Endothelial cell of umbilical vein (primary cell): Measurements from ENCODE around the gene NDUFA13. TPM values are rescaled to one million over a fixed set of nuclear protein-coding genes. Genes with fewer than 3 reads are reported as not detected.

Source experiments
- BruUV-seq: library from RNA; stranded (reverse); fragments of 400-500 nt; replicated peaks from 2 replicates; lab custom pipeline; 2021; lab: Mats Ljungman, UMichigan
- CTCF ChIA-PET: fragments of 300-600, 350-600 bp; sonication (Branson Sonifier 250); formaldehyde crosslinking; loops from one replicate; lab custom pipeline; 2021; ENCODE audit warnings: antibody characterized with exemption, inconsistent platforms; lab: Charles Lee
- POLR2A ChIA-PET: fragments of 300-600, 350-600 bp; sonication (Branson Sonifier 250); formaldehyde crosslinking; loops from one replicate; lab custom pipeline; 2021; ENCODE audit warnings: antibody characterized with exemption, inconsistent platforms; lab: Charles Lee
- DNase-seq: peaks from one replicate; pipeline ENCODE4 v3.0.0-alpha.2; 2011; ENCODE audit warnings: low read depth, low spot score
- FAIRE-seq: peaks from 2 replicates; lab custom pipeline; 2011; peaks lifted over from hg19 to GRCh38; lab: Jason Lieb, UNC
- H2AFZ ChIP-seq: 2 replicates; pipeline ENCODE4 v1.6.0; 2012; ENCODE audit warnings: low read depth, low read length, control low read depth, inconsistent platforms
- H3K27ac ChIP-seq: 2 replicates; pipeline ENCODE4 v1.5.1; 2011; ENCODE audit warnings: low read depth, mild to moderate bottlenecking, control low read depth, low read length, moderate library complexity; ENCODE audit not compliant: insufficient read depth
- H3K27me3 ChIP-seq, 2 experiments: 2 replicates each; pipeline versions ENCODE4 v1.6.0 to v1.6.1; 2011; ENCODE audit warnings: low read length in 2 of 2, mixed read lengths in 1 of 2; ENCODE audit not compliant: control insufficient read depth in 2 of 2, insufficient read depth in 2 of 2
- H3K36me3 ChIP-seq, 2 experiments: 2 replicates in 1 of 2; 3 replicates in 1 of 2; pipeline ENCODE4 v1.5.1; 2011; ENCODE audit warnings: low read length in 2 of 2, mild to moderate bottlenecking in 1 of 2, moderate library complexity in 1 of 2; ENCODE audit not compliant: control insufficient read depth in 2 of 2, insufficient read depth in 2 of 2; ENCODE audit errors: extremely low read depth in 1 of 2
- H3K4me1 ChIP-seq: 3 replicates; pipeline ENCODE4 v1.5.1; 2011; ENCODE audit warnings: mild to moderate bottlenecking, low read length; ENCODE audit not compliant: control insufficient read depth, insufficient read depth; ENCODE audit errors: extremely low read depth
- H3K4me2 ChIP-seq: 2 replicates; pipeline ENCODE4 v1.6.1; 2011; ENCODE audit warnings: low read length, control low read depth, mixed read lengths; ENCODE audit not compliant: insufficient read depth
- H3K4me3 ChIP-seq, 3 experiments: fragments of 200-600 bp in 1 of 3; sonication (generic), shearing (Covaris generic) in 1 of 3; replicated peaks in 1 of 3; 2 replicates each; pipeline ENCODE4 v1.5.1; 2011 to 2016; ENCODE audit warnings: control low read depth in 3 of 3, low read length in 3 of 3, mild to moderate bottlenecking in 2 of 3, inconsistent platforms in 1 of 3, low read depth in 1 of 3, moderate library complexity in 1 of 3; ENCODE audit not compliant: insufficient read depth in 1 of 3
- H3K79me2 ChIP-seq: 2 replicates; pipeline ENCODE4 v1.6.0; 2012; ENCODE audit warnings: low read length, inconsistent platforms; ENCODE audit not compliant: control insufficient read depth, insufficient read depth
- H3K9ac ChIP-seq: replicated peaks from 2 replicates; pipeline ENCODE3; 2011; ENCODE audit warnings: low read length, control low read depth; ENCODE audit not compliant: insufficient read depth; ENCODE audit errors: extremely low read depth
- H3K9me1 ChIP-seq: replicated peaks from 3 replicates; pipeline ENCODE4 v1.6.0; 2011; ENCODE audit warnings: mild to moderate bottlenecking, low read length; ENCODE audit not compliant: control insufficient read depth, insufficient read depth; ENCODE audit errors: extremely low read depth
- H3K9me3 ChIP-seq: replicated peaks from 2 replicates; pipeline ENCODE4 v1.5.1; 2012; ENCODE audit warnings: low read length, inconsistent platforms; ENCODE audit not compliant: control insufficient read depth, insufficient read depth
- H4K20me1 ChIP-seq: replicated peaks from 2 replicates; pipeline ENCODE3; 2011; ENCODE audit warnings: mild to moderate bottlenecking, low read length; ENCODE audit not compliant: control insufficient read depth, insufficient read depth; ENCODE audit errors: extremely low read depth
- EZH2 ChIP-seq: IDR thresholded peaks from 2 replicates; pipeline ENCODE4 v1.6.1; 2012; ENCODE audit warnings: borderline replicate concordance, low read depth, mild to moderate bottlenecking, moderate library complexity, low read length, inconsistent platforms; ENCODE audit not compliant: severe bottlenecking
- FOS ChIP-seq: IDR thresholded peaks from 2 replicates; pipeline ENCODE4 v1.6.1; 2011; ENCODE audit warnings: mild to moderate bottlenecking, low read length, moderate library complexity, borderline replicate concordance; ENCODE audit not compliant: insufficient read depth
- GATA2 ChIP-seq: IDR thresholded peaks from 2 replicates; pipeline ENCODE4 v1.7.0; 2011; ENCODE audit warnings: low read depth, mild to moderate bottlenecking, moderate library complexity, mixed read lengths, low read length; ENCODE audit not compliant: insufficient read length, insufficient read depth
- JUN ChIP-seq: IDR thresholded peaks from 2 replicates; pipeline ENCODE4 v1.6.1; 2011; ENCODE audit warnings: borderline replicate concordance, low read depth; ENCODE audit not compliant: insufficient read length, insufficient read depth
- MYC ChIP-seq: IDR thresholded peaks from one replicate; pipeline ENCODE4 v1.6.1; 2011; ENCODE audit warnings: mild to moderate bottlenecking, low read depth, low read length
- POLR2A ChIP-seq: IDR thresholded peaks from 2 replicates; pipeline ENCODE4 v1.6.1; 2012; ENCODE audit warnings: low read depth, mild to moderate bottlenecking, control low read depth, low read length
- POLR2AphosphoS5 ChIP-seq: IDR thresholded peaks from 2 replicates; pipeline ENCODE4 v1.6.1; 2012; ENCODE audit warnings: low read depth, mild to moderate bottlenecking, control low read depth, low read length, moderate library complexity; ENCODE audit not compliant: insufficient read depth
- dilution Hi-C: fragments of 300-500 bp; cut with MboI; formaldehyde crosslinking; loops from one replicate; pipeline ENCODE4 v1.15.0; 2019; ENCODE audit warnings: low sequenced_read_pairs; ENCODE audit not compliant: extremely low pct_ligation_motif_present
- intact Hi-C: fragments of 100-400 bp; cut with micrococcal nuclease; formaldehyde crosslinking; loops from one replicate; pipeline ENCODE4 v1.10.0; 2022
- polyA plus RNA-seq, 4 experiments: library from polyadenylated mRNA; depleted of rRNA in 3 of 4; stranded (reverse) in 3 of 4; unstranded in 1 of 4; fragments of >200 nt; gene quantifications; 2 replicates each; pipeline versions ENCODE4 v1.2.1 to v1.2.3, GENCODE V29; 2011 to 2012; ENCODE audit warnings: missing spikeins in 1 of 4
- total RNA-seq: library from RNA; stranded (reverse); gene quantifications from 2 replicates; pipeline ENCODE4 v1.2.3, GENCODE V29; 2021
- TF ChIP-seq, protein P1 (sequence below): IDR thresholded peaks from 2 replicates; pipeline ENCODE4 v1.6.1; 2011; ENCODE audit not compliant: insufficient read depth, insufficient read length
- TF ChIP-seq, protein P2 (sequence below), 2 donors: IDR thresholded peaks; 1 replicate in 1 of 2; 2 replicates in 1 of 2; pipeline ENCODE4 v1.5.1; 2011; ENCODE audit warnings: low read length in 2 of 2, mild to moderate bottlenecking in 2 of 2, moderate library complexity in 2 of 2, control low read depth in 1 of 2, inconsistent platforms in 1 of 2, low read depth in 1 of 2; ENCODE audit not compliant: insufficient read depth in 1 of 2; ENCODE audit errors: extremely low read depth in 1 of 2

NDUFA13 gene
- total and polyA plus RNA-seq, 2 donors (not counting 3 experiments of a cell fraction or from before 2014, with no cell fraction given), result 246 to 799 TPM

GRCh38 chr19:19501798-19502197 lies 14.2 kb upstream of the NDUFA13 start:
- Histone ChIP-seq H4K20me1 (no peaks in the 10 kb centered on the region), H3K27ac (no peak overlapping the region), H3K9ac (no peak overlapping the region), H3K4me1 (no peaks in the 10 kb centered on the region), H3K4me3 (no peak overlapping the region), H2AFZ (no peak overlapping the region), H3K9me3 (no peaks in the 10 kb centered on the region), H3K79me2 (no peaks in the 10 kb centered on the region), H3K27me3 (no peaks in the 10 kb centered on the region), H3K4me2 (no peak overlapping the region), H3K9me1 (no peaks in the 10 kb centered on the region), H3K36me3 (peaks cover 22 to 63% of the 10 kb centered on the region in 2 experiments)
- dilution Hi-C loops, result no loop called here
- no TSS peak for BruUV-seq
- TF ChIP-seq FOS, result no peak
- no peak for TF ChIP-seq MYC
- no peak for TF ChIP-seq POLR2A
- no peak for TF ChIP-seq POLR2AphosphoS5
- TF ChIP-seq, protein P1, sequence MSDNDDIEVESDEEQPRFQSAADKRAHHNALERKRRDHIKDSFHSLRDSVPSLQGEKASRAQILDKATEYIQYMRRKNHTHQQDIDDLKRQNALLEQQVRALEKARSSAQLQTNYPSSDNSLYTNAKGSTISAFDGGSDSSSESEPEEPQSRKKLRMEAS, result no peak
- TF ChIP-seq EZH2, result no peak
- TF ChIP-seq, protein P2, sequence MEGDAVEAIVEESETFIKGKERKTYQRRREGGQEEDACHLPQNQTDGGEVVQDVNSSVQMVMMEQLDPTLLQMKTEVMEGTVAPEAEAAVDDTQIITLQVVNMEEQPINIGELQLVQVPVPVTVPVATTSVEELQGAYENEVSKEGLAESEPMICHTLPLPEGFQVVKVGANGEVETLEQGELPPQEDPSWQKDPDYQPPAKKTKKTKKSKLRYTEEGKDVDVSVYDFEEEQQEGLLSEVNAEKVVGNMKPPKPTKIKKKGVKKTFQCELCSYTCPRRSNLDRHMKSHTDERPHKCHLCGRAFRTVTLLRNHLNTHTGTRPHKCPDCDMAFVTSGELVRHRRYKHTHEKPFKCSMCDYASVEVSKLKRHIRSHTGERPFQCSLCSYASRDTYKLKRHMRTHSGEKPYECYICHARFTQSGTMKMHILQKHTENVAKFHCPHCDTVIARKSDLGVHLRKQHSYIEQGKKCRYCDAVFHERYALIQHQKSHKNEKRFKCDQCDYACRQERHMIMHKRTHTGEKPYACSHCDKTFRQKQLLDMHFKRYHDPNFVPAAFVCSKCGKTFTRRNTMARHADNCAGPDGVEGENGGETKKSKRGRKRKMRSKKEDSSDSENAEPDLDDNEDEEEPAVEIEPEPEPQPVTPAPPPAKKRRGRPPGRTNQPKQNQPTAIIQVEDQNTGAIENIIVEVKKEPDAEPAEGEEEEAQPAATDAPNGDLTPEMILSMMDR (IDR thresholded peaks at IDR 0.05; ENCODE audit: extremely low read depth in 1 of 2, insufficient read depth in 1 of 2, low read depth in 1 of 2, low read length in 2 of 2), result no peak
- no peak for TF ChIP-seq JUN
- no peak for TF ChIP-seq GATA2
- ChIA-PET CTCF (no interaction called here), POLR2A (no interaction called here)
- DNase-seq, result no peak
- intact Hi-C loops, result no loop called here
- FAIRE-seq, result no peak
